Liver (tissue), 3 donors: ENCODE results near the gene SLC22A25.

ENCODE experiments used
- ATF3 ChIP-seq: IDR thresholded peaks from 2 replicates; pipeline ENCODE4 v1.6.1; 2016; ENCODE audit warnings: antibody characterized with exemption
- EGR1 ChIP-seq, 2 donors: IDR thresholded peaks; 2 replicates each; pipeline ENCODE4 v1.6.1; 2016 to 2018; ENCODE audit warnings: antibody characterized with exemption in 2 of 2, low read depth in 2 of 2
- MAX ChIP-seq: IDR thresholded peaks from 2 replicates; pipeline ENCODE4 v1.6.1; 2016; ENCODE audit warnings: antibody characterized with exemption
- RAD21 ChIP-seq, 2 donors: IDR thresholded peaks; 2 replicates each; pipeline ENCODE4 v1.6.1; 2016; ENCODE audit warnings: antibody characterized with exemption in 2 of 2, mild to moderate bottlenecking in 2 of 2
- SP1 ChIP-seq: IDR thresholded peaks from 2 replicates; pipeline ENCODE4 v1.6.1; 2018; ENCODE audit warnings: antibody characterized with exemption, mild to moderate bottlenecking
- YY1 ChIP-seq: IDR thresholded peaks from 2 replicates; pipeline ENCODE4 v1.6.1; 2016; ENCODE audit warnings: antibody characterized with exemption, mild to moderate bottlenecking
- TF ChIP-seq, protein P1 (sequence below): fragments of 150-350 bp; IDR thresholded peaks from 2 replicates; pipeline ENCODE4 v1.5.1; 2017; ENCODE audit warnings: improper control_type of control experiment, low read depth, low read length; ENCODE audit not compliant: missing input control
- TF ChIP-seq, protein P2 (sequence below): IDR thresholded peaks from 2 replicates; pipeline ENCODE4 v1.6.1; 2016; ENCODE audit warnings: antibody characterized with exemption, mild to moderate bottlenecking
- TF ChIP-seq, protein P3 (sequence below): IDR thresholded peaks from 2 replicates; pipeline ENCODE4 v1.6.1; 2016; ENCODE audit warnings: antibody characterized with exemption
- donor health status: healthy.
- donor health status: healthy.

GRCh38 chr11:63237413-63237812 is 6.0 kb downstream of the SLC22A25 start:
- TF ChIP-seq, protein P1, sequence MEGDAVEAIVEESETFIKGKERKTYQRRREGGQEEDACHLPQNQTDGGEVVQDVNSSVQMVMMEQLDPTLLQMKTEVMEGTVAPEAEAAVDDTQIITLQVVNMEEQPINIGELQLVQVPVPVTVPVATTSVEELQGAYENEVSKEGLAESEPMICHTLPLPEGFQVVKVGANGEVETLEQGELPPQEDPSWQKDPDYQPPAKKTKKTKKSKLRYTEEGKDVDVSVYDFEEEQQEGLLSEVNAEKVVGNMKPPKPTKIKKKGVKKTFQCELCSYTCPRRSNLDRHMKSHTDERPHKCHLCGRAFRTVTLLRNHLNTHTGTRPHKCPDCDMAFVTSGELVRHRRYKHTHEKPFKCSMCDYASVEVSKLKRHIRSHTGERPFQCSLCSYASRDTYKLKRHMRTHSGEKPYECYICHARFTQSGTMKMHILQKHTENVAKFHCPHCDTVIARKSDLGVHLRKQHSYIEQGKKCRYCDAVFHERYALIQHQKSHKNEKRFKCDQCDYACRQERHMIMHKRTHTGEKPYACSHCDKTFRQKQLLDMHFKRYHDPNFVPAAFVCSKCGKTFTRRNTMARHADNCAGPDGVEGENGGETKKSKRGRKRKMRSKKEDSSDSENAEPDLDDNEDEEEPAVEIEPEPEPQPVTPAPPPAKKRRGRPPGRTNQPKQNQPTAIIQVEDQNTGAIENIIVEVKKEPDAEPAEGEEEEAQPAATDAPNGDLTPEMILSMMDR, result no peak
- TF ChIP-seq YY1, result no peak
- TF ChIP-seq, protein P2, sequence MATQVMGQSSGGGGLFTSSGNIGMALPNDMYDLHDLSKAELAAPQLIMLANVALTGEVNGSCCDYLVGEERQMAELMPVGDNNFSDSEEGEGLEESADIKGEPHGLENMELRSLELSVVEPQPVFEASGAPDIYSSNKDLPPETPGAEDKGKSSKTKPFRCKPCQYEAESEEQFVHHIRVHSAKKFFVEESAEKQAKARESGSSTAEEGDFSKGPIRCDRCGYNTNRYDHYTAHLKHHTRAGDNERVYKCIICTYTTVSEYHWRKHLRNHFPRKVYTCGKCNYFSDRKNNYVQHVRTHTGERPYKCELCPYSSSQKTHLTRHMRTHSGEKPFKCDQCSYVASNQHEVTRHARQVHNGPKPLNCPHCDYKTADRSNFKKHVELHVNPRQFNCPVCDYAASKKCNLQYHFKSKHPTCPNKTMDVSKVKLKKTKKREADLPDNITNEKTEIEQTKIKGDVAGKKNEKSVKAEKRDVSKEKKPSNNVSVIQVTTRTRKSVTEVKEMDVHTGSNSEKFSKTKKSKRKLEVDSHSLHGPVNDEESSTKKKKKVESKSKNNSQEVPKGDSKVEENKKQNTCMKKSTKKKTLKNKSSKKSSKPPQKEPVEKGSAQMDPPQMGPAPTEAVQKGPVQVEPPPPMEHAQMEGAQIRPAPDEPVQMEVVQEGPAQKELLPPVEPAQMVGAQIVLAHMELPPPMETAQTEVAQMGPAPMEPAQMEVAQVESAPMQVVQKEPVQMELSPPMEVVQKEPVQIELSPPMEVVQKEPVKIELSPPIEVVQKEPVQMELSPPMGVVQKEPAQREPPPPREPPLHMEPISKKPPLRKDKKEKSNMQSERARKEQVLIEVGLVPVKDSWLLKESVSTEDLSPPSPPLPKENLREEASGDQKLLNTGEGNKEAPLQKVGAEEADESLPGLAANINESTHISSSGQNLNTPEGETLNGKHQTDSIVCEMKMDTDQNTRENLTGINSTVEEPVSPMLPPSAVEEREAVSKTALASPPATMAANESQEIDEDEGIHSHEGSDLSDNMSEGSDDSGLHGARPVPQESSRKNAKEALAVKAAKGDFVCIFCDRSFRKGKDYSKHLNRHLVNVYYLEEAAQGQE, result no peak
- TF ChIP-seq, protein P3, sequence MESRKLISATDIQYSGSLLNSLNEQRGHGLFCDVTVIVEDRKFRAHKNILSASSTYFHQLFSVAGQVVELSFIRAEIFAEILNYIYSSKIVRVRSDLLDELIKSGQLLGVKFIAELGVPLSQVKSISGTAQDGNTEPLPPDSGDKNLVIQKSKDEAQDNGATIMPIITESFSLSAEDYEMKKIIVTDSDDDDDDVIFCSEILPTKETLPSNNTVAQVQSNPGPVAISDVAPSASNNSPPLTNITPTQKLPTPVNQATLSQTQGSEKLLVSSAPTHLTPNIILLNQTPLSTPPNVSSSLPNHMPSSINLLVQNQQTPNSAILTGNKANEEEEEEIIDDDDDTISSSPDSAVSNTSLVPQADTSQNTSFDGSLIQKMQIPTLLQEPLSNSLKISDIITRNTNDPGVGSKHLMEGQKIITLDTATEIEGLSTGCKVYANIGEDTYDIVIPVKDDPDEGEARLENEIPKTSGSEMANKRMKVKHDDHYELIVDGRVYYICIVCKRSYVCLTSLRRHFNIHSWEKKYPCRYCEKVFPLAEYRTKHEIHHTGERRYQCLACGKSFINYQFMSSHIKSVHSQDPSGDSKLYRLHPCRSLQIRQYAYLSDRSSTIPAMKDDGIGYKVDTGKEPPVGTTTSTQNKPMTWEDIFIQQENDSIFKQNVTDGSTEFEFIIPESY, result no peak
- TF ChIP-seq ATF3, result no peak
- no peak for TF ChIP-seq RAD21 (IDR thresholded peaks at IDR 0.05)
- no peak for TF ChIP-seq MAX
- TF ChIP-seq SP1, result no peak
- no peak for TF ChIP-seq EGR1 (IDR thresholded peaks at IDR 0.05; ENCODE audit: low read depth in 2 of 2)
